HEK293 (cell line): ENCODE data around the gene PASK.

ENCODE experiments used
- CTCF ChIP-seq: fragments of 450-650 bp; formaldehyde crosslinking; IDR thresholded peaks from 2 replicates; pipeline ENCODE4 v1.5.1; 2016; ENCODE audit warnings: missing biosample characterization, missing genetic modification characterization
- HOXD13 ChIP-seq: sonication (generic); formaldehyde crosslinking; IDR thresholded peaks from 2 replicates; pipeline ENCODE4 v1.8.0; 2022; ENCODE audit warnings: missing genetic modification reagents, borderline replicate concordance
- MEIS1 ChIP-seq: sonication (generic); formaldehyde crosslinking; IDR thresholded peaks from 2 replicates; pipeline ENCODE4 v1.8.1; 2022; ENCODE audit warnings: missing genetic modification reagents, mild to moderate bottlenecking, borderline replicate concordance
- SALL2 ChIP-seq: fragments of 450-650 bp; formaldehyde crosslinking; IDR thresholded peaks from 2 replicates; pipeline ENCODE4 v1.5.0; 2017; ENCODE audit warnings: missing biosample characterization, mild to moderate bottlenecking, missing genetic modification characterization, borderline replicate concordance
- ZBTB48 ChIP-seq: fragments of 450-650 bp; formaldehyde crosslinking; IDR thresholded peaks from 2 replicates; pipeline ENCODE4 v1.5.1; 2016; ENCODE audit warnings: missing biosample characterization, missing genetic modification characterization
- ZNF274 ChIP-seq, 2 experiments: fragments of 200-500 bp in 1 of 2; fragments of 450-650 bp in 1 of 2; sonication (Bioruptor generic) in 1 of 2; formaldehyde crosslinking in 1 of 2; IDR thresholded peaks; 2 replicates each; pipeline versions ENCODE4 v1.5.1 to v1.6.1; 2014 to 2016; ENCODE audit warnings: borderline replicate concordance in 1 of 2, inconsistent platforms in 1 of 2, low read length in 1 of 2, missing biosample characterization in 1 of 2, missing genetic modification characterization in 1 of 2
- ZNF501 ChIP-seq: fragments of 450-650 bp; formaldehyde crosslinking; IDR thresholded peaks from 2 replicates; pipeline ENCODE4 v1.5.1; 2016; ENCODE audit warnings: missing biosample characterization, missing genetic modification characterization
- ZNF510 ChIP-seq: fragments of 450-650 bp; formaldehyde crosslinking; IDR thresholded peaks from 2 replicates; pipeline ENCODE4 v1.5.1; 2018; ENCODE audit warnings: mild to moderate bottlenecking, missing genetic modification characterization, missing biosample characterization; ENCODE audit not compliant: insufficient replicate concordance
- ZNF776 ChIP-seq: fragments of 450-650 bp; formaldehyde crosslinking; IDR thresholded peaks from 2 replicates; pipeline ENCODE4 v1.5.0; 2017; ENCODE audit warnings: missing biosample characterization, missing genetic modification characterization, borderline replicate concordance
- ZXDB ChIP-seq: fragments of 450-650 bp; formaldehyde crosslinking; IDR thresholded peaks from 2 replicates; pipeline ENCODE4 v1.5.1; 2016; ENCODE audit warnings: missing biosample characterization, missing genetic modification characterization

GRCh38 chr2:241141214-241141770, 8.0 kb downstream of the PASK start:
- TF ChIP-seq CTCF (tag by site-specific recombination) (no peak), ZNF510 (tag by site-specific recombination) (no peak), HOXD13 (no peak), ZNF501 (tag by site-specific recombination) (no peak), ZNF274 (IDR thresholded peaks at IDR 0.05; ENCODE audit: low read length) (no peak), ZNF274 (tag by site-specific recombination; IDR thresholded peaks at IDR 0.05; ENCODE audit: borderline replicate concordance) (no peak), ZBTB48 (no peak), MEIS1 (CRISPR knock-in tag) (no peak), ZXDB (tag by site-specific recombination) (no peak), SALL2 (tag by site-specific recombination) (no peak), ZNF776 (no peak)
